Glomerular endothelial cell (primary cell): ENCODE measurements around the gene PDHA1. TPM values are rescaled to one million over a fixed set of nuclear protein-coding genes. Genes with fewer than 3 reads are reported as not detected.

Experiments used
- DNase-seq: peaks from one replicate; pipeline ENCODE4 v3.0.0-alpha.2; 2011; ENCODE audit warnings: low read depth, low spot score; ENCODE audit errors: extremely low read depth
- total RNA-seq: library from RNA; depleted of rRNA; stranded (reverse); fragments of >200 nt; gene quantifications from 2 replicates; pipeline ENCODE4 v1.2.3, GENCODE V29; 2015

PDHA1 gene
- 61.2 and 74.1 TPM in 2 replicates for total RNA-seq

DNA sequence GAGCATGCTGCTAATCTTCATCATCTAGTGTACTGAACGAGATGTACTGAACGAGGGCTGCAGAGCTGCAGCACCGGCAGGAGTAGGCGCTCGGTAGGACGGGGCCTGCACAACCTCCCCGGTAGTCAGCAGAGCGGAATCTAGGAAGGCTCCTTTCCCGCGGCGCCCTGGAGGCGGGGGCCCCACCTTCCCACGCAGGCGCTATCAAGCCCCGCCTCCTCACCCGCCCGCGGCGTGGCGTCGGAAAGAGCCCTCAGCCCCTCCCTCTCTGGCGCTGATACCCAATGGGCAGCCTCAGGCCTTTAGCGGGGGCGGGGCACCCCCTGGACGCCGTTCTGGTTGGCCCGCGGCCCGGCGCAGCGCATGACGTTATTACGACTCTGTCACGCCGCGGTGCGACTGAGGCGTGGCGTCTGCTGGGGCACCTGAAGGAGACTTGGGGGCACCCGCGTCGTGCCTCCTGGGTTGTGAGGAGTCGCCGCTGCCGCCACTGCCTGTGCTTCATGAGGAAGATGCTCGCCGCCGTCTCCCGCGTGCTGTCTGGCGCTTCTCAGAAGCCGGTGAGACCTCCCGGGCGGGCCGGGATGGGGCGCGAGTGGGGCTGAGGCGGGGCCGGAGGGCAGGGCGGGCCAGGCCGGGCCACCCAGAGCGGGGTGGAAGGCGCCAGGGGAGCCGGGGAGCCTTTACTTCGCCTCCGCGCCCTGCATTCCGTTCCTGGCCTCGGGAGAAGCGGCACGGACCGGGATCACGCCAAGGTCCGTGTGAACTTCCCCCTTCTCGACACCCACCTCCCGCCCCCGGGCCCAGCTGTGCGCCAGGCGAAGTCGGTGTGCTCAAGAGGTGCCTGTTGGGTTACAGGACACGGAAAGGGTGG, at the start of gene PDHA1:
TSS of gene PDHA1 (plus strand) at position 393 of the 874 bp plus-strand sequence. CDS start at position 504, 111 bp downstream.
- DNase-seq = no peak

DNA sequence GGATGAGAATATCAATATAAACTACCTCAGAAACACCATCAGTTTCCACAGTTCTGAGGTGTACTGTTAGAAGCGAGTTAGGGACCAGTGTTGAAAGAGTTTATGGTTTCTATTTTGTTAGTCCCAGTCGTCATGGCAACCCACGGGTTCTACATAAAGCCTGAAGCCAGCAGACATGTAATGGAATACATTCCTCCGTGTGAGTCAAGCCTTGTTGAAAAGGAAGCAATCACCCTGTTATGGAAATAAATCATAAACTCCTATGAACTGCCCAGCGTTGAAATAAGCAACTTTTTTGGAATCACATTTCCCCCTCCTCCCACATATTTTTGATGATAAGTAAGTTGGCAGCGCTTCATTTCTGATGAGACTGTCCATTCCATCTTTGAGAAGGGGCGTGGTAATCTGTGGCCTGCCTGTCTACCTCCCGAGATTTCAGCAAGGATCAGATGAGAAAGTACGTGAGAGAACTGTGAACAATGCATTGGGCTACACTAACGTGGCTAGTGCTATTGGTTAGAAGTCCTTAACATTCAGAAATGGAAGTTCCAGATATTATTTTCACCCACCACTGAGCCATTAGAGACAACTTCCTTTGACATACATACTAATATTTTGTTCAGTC, 40.4 kb upstream of the PDHA1 start:
- no peak for DNase-seq

DNA sequence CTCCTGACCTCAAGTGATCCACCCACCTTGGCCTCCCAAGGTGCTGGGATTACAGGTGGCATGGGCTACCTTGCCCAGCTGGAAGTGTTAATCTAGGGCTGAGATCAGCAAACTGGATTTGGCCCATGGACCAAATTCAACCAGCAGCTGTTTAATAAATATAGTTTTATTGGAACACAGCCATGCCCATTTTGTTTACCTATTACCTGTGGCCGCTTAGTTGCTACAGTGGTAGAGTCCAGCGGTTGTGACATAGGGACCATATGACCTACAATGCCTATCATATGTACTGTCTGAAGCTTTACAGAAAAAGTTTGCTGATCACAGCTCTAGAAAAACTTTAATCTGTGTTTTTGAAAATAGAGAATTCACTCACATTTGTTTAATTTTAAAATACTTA, 17.2 kb upstream of the PDHA1 start:
- no peak for DNase-seq

DNA sequence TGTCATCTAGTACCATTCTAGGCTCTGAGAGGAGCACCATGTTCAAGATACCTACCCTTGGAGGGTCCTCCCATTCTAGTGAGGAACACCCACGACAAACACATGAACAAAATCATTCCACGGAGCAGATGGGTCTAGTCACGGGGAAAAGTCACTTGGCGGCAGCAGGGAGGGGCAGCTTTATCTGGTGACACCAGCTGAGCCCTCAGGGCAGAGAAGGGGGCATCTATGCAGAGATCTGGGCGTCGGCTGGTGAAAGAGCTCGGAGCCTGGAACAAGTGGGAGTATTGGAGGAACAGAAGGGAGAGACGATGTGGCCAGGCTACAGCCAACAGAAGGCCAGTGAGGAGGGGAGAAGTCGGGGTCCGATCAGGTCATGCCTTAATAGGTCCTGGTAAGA, 11.9 kb upstream of the PDHA1 start:
- DNase-seq = no peak

DNA sequence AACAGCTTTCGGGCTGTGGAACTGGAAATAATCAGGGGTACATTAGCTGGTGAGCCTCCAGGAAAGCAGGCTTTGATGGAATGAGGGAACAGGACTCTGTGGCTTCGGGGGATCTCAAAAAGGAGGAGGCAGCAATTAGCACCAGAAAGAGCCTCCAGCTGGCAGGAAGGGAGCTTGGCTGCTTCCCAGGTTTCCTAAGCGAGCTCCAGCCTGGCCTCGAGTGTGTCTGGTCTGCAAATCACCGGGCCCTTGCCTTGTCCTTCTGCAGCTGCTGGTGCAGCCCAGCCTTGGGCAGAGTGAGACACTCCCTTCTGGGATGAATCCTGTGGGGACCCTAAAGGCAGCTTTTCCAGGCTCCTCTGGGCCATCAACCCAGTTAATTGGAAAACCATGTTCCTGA, 10.7 kb upstream of the PDHA1 start:
- no peak for DNase-seq

DNA sequence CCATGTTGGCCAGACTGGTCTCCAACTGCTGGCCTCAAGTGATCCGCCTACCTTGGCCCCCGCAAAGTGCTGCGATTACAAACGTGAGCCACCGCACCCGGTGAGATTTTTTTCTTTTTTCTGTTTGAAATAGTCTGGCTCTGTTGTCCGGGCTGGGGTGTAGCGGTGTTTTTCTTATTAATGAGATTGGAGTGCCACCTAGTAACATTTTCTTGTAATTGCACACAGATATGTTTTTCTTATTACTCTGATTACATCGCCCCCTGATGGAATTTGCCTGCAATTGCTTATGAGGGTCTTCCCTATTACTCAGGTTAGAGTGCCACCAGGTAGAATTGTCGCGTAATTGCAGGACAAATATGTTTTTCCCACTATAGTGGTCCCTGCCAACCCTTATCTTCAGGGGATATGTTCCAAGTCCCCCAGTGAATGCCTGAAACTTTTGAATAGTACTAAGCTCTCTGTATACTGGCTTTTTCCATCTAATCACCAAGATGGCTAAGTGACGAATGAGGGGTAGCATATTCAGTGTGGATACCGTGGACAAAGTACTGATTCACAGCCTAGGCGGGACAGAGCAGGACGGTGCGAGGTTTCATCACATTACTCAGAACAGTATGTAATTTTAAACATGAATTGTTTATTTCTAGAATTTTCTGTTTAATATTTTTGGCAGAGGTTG, 8.6 kb upstream of the PDHA1 start:
- no peak for DNase-seq

DNA sequence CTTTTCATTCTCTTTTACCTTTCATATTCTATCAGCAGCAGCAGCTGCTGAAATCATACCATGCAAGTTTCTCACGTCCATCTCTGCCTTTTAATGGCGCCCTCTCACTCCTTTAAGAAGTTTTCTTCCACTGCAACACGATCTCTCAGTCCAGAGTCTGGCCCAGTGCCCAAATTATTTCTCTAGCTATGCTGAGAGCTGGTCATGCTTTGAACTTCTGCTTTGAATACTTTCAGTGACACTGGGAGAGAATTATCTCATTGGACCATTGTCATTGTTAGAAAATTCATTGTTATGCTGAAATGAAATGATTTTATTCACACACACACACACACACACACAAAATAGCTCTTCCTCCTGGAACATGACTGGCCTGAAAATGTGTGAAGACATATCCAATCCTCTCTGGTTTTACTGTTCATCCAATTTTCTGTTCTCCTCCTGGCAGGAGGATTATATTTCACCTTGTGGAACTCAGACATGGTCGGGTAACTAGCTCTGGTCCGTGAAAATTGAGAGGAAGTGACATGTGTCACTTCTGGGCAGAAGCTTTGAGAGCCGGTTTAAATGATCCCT, 1.3 kb upstream of the PDHA1 start:
- DNase-seq = no peak

DNA sequence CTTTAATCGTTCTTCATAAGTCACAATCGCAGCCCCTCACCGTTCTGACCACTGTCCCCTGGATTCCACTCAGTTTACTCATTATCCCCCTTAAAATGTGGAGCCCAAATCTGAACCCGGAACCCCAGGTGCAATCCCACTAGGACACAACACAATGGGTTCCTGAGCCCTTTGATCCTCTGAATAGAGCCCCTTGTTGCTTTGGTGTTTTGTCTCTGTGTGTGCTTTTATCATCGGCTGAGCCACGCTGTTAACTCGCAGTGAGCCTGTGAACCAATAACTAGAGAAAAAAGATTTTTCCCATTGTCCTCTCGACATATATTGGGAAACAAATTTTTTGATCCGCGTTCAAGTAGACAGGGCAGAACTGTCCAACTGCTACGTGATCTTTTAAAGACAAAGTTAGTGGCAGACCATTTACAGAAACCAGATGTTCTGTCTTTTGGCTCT, 617 bp upstream of the PDHA1 start:
- no peak for DNase-seq

DNA sequence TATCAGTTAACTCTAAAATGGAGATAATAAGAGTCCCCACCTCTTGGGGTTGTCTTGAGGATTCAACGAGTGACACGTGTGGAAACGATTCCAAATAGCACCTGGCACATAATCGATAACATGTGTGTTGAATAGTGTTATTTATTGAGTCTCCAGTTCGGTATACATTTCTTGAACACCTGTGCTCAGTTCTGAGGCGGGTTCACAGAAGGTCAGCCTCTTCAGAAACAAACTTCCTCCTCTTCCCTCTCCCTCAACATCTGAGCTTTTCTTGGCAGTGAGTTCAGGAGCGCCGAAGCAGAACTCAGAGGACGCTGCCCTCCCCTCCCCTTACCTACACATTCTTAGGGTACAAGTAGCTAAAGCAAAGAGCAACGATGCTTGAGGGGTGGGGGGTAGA, 934 bp downstream of the PDHA1 start:
- DNase-seq = no peak

DNA sequence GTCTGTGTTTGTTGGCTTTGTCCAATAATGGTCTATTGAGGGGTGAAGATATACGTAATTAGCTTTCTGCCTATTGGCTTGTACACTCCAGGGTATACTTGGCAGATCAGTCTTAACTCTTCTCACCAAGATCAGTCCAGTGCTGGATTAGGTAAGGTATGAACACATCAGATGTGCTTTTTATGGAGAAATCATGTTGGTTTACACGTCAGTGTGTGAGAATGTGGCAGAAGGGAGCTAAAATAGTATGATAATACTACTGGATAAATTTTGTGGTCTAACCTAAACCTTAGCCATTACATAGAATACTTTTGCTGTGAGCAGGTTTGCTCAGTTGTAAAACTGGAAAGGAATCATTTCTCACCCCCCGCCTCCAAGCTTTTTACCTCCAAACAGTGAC, 4.2 kb downstream of the PDHA1 start:
- DNase-seq = no peak

DNA sequence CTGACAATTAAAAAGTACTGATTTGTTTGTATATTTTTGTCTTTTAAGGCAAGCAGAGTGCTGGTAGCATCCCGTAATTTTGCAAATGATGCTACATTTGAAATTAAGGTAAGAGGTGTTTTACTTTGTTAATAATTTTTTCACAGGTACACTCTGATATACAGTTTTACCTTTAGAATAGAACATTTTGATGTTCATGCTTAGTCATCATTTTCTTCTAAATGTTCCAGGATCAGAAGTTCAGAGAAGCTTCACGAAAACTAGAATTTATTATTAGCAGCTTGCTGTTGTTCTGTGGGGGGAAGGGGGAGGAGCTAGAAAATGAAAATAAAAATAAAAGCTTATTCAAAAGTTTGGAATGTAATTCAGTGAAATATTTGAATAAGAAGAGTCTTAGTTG, 5.5 kb downstream of the PDHA1 start:
- no peak for DNase-seq

DNA sequence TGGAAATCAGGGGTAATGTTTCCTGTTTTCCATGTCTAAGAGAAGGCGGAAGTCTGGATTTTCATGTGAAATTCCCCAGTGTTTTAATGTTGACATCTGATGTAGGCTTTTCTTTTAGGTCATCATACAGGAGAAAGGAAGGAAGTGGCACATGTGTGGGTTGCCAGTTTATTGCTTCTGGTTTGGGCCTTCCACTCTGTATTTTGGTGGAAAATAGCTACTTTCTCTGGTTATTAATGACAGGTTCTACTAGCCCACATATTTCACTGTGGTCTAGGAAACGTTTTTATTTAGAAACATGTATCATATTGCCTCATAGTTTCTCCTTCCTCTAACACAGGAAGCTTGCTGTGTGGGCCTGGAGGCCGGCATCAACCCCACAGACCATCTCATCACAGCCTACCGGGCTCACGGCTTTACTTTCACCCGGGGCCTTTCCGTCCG, 7.2 kb downstream of the PDHA1 start:
- DNase-seq = no peak

DNA sequence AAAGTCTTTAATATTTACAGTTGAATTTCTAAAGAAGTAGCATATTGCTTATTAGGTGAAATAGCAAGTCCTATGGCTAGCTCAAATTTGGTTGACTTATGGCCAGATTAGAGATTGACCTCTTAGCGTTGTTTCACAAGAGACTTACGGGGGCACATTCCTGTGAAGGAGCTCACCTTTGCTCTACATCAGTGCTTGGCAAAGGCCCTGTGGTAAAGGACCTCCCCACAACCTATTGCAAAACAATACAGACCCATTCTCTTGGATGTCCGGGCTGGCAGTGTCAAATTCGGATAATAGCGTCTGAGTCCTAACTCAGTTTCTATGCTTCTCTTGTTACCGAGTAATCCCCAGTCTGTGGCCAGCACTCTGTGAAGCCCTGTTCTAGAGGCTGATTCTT, 10.9 kb downstream of the PDHA1 start:
- DNase-seq = no peak

DNA sequence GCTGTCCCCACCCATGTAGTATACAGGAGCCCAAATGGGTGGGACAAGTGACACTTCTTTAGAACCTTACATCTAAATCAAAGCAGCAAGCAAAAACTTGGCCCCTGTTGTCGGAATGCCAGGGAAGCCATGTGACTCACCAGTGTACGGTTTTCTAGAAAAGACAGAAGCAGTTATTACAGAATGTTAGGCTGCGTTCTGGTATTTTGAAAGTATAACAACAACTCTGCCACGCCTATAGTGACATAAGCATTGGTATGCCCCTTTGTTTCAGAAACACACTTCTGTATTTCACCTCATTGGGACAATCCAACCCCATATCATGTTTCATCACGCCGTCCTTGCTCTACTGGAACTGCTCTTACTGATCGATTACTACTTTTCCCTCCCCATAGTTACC, 14.8 kb downstream of the PDHA1 start:
- no peak for DNase-seq

DNA sequence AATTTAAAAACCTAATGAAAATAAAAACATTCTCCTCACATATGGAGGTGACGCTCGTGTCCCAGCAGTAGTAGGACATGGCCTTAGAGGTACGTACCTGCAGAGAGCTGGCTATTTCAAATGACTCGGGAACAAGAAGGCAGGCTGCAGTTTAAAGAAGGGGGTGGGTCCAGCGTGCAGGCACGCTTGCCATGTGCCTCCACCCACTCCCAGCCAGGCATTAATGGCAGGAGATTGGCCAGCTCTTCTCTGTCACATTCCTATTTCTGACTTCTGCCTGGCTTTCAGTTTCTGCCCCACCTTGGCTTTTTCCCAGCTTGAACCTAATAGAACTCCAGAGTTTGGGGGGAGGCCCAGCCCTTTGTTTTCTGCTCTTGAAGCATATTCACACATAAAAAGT, 17.2 kb downstream of the PDHA1 start:
- no peak for DNase-seq

DNA sequence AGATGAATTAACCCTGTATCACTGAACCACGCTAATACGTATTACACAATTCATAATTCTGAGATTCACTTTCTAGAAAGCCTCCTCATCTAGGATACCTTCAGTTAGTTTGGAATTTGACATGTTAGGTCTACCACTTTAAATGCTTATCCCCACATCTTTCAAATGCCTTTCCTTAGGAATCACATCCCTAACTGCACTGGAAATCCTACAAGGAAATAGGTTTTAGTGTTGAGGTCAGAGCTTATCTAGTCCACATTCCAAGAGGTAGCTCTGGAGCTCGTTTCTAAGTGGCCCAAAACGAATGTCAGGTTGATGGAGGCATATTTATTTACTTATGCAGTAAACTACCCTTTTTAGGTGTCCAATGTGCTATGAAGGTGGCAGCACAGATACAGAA, 18.0 kb downstream of the PDHA1 start:
- no peak for DNase-seq

DNA sequence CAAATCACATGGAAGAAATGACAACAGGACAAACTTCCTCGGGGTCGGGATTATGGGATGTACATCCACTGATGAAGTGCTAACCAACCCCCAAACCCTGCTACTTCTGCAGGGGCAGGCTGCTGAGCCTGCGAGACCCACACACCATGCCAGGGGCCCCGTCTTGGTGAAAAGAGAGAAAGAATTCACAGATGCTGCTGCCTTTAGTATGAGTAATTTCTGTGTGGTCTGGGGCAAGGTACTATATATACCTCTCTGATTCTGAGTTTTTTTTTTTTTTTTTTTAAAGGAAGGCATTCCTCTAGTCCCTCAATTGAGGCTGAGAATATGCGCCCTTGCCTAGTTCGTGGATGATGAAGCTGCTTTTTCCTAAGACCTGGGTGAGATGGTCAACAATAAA, 24.8 kb downstream of the PDHA1 start:
- no peak for DNase-seq

DNA sequence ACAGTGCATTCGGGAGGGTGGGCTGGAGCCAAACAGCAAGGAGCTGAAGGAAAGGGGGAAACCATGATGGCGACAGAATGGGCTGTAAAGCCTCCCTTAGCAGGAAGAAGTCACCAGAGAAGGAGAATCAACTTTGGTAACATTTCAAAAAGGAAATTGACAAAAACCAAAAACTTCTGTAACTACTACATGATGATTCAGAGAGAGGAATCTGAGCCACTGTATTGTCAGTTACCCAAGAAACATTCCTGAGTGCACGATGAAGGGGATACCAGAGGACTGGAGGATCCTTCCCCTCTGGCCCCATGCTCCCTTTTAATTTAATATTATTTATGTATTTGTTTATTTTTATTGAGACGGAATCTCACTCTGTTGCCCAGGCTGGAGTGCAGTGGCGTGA, 26.3 kb downstream of the PDHA1 start:
- no peak for DNase-seq

DNA sequence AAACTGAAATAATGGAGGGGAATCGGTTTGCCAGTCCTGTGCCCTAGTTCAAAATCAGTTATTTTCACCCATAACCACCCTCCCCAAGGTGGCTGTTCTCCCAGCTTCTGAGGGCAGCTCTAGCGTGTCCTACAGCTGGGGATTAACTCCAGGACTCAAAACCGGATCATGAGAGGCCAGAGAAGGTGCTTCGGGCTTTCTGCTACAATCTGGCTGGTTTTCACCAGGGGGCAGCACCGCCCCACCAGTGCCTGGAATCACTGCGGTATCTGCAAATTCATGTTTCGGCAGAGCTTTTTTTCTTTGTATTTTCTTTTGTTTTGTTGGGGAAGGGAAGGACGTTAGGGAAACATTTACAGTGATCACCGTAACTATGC, 28.4 kb downstream of the PDHA1 start:
- DNase-seq = peak; percentile 18

DNA sequence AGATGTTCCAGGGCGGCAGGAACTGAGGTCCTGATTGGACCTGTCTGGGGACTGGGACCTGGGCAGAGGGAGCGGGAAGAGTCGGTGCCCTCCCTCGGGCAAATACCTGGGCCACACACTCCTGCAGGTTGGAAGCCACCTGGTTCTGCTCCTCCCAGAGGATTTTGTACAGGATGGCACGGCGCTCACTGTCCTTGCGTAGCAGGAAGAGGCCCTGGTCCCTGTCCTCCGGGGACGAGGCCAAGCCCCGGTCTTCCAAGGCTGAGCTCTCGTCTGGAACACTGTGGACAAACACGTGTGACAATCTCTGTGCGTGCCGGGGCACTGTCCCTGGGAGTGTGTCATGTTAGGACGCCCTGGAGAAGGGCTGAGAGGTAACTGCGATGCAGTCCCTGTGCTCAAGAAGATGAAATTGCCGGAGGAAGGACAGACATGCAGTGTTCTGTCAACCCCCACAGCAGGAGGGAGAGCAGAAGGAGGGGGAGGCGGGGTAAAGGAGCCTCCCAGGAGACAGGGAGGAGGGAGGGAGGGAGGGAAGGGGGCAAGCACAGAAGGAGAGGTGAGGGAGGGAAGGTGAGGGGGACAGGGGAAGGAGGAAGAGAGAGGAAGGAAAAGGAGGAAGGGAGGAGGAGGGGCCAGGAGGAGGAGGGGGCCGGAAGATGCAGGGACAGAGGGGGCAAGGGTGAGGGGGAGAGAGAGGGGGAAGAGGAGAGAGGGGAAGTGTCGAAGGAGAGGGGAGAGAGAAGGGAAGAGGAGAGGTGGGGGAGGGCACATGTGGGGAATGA, 29.0 kb downstream of the PDHA1 start:
- no peak for DNase-seq
